COLO829 (cell line): Measurements from ENCODE around the gene COL18A1.

Source experiments
- DNase-seq: peaks from one replicate; pipeline ENCODE4 v3.0.0; 2012; ENCODE audit warnings: low spot score

Gene COL18A1

DNA sequence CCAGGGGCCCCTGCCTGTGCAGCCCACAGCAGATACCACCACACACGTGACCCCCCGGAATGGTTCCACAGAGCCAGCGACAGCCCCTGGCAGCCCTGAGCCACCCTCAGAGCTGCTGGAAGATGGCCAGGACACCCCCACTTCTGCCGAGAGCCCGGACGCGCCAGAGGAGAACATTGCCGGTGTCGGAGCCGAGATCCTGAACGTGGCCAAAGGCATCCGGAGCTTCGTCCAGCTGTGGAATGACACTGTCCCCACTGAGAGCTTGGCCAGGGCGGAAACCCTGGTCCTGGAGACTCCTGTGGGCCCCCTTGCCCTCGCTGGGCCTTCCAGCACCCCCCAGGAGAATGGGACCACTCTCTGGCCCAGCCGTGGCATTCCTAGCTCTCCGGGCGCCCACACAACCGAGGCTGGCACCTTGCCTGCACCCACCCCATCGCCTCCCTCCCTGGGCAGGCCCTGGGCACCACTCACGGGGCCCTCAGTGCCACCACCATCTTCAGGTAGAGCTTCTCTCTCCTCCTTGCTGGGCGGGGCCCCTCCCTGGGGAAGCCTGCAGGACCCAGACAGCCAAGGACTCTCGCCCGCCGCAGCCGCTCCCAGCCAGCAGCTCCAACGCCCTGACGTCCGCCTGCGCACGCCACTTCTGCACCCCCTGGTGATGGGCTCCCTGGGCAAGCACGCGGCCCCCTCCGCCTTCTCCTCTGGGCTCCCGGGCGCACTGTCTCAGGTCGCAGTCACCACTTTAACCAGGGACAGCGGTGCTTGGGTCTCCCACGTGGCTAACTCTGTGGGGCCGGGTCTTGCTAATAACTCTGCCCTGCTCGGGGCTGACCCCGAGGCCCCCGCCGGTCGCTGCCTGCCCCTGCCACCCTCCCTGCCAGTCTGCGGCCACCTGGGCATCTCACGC lies 51.0 kb downstream of the COL18A1 start:
- no peak for DNase-seq

DNA sequence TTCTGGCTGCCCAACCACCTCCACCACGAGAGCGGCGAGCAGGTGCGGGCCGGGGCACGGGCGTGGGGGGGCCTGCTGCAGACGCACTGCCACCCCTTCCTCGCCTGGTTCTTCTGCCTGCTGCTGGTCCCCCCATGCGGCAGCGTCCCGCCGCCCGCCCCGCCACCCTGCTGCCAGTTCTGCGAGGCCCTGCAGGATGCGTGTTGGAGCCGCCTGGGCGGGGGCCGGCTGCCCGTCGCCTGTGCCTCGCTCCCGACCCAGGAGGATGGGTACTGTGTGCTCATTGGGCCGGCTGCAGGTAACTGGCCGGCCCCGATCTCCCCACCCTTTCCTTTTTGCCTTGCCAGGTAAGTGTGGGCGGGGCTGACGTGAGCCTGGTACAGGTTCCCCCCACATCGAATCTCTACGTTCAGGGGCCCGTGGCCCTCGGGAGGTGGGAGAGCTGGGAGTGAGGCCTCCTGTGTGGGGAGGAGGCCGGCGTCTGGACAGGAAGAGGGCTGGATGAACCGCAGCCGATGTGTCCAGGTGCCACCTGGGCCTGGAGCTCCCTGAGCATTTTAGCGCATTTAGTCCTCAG lies 51.7 kb downstream of the COL18A1 start:
- DNase-seq: no peak

DNA sequence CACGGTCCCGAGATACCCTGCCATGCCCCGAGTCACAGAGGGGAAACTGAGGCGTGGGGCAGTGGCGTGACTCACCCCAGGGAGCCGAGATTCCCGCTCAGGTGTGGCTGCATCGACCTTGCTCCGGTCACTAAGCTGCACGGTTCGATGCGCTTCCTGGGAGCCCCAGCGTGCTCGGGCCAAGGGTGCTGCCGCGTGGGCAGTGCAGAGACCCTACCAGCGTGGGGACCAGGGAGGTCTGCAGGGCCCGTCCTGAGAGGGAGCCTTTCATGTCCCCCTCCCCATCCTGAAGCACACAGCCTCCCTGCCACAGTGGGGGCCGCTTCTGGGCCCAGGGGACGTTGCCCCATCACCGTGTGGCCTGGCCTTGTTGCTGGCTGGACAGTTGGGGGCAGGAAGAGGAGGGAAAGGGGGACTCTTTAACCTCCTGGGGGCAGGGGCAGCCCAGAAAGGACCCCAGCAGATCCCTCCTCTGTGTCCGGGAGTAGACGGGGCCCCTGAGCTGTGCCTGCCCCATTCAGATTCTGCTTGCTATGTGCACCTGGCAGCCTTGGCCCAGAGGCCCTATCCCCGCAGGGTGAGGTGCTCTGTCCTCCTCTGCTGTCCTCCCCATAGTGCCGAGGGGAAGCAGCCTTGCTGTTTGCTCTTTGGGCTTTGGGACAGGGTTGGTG lies 52.3 kb downstream of the COL18A1 start:
- DNase-seq: no peak

DNA sequence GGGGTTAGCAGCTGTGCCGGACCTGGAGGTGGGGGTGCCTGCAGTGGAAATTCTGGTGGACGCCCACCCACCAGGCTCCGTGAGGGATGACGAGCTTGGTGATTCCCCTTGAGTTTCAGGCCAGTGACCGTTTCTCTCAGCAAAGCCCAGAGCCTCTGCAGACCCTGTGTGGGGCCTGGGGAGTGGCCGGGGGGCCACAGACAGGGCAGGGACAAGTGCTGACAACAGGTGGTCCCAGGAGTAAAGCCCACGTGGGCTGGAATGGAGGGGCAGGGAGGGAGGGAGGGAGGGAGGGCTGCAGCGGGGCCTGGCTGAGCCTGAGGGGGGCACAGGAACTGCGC lies 52.8 kb downstream of the COL18A1 start:
- no peak for DNase-seq

DNA sequence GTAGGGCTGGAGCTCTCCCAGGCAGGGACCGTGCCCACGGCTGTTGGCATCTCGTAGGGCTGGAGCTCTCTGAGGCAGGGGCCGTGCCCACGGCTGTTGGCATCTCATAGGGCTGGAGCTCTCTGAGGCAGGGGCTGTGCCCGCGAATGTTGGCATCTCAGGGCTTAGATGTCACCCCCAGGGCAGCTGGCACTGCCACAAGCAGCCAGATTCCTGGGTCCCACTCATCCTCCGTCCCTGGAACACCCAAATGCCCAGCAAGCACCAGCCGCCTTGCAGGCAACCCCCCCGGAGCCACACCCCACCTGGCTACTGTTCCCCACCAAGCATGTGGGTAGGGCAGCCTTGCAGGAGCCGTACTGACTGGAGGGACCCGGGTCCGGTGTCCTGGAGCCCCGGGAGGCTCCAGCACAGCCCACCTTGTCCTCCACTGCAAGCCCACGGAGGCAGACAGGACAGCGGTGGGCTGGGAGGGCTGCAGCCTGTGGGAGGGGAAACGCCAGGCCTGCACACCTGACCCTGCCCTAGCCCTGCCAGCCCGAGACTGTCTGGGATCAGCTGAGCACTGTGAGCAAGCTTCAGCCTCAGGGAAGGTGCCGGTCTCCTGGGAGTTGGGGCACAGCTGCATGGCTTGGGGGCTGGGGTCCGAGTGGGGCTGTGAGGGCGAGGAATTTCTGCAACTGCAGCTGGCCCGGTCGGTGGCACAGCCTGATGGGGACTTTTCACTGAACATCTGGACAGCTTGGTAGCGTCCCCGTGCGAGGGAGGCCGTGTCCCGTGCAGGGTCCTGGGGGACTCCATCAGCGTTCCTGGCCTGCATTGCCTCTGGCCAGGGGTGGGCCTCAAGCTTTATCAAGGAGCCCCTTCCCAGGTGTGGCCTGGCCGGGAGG lies 53.6 kb downstream of the COL18A1 start:
- DNase-seq: no peak

DNA sequence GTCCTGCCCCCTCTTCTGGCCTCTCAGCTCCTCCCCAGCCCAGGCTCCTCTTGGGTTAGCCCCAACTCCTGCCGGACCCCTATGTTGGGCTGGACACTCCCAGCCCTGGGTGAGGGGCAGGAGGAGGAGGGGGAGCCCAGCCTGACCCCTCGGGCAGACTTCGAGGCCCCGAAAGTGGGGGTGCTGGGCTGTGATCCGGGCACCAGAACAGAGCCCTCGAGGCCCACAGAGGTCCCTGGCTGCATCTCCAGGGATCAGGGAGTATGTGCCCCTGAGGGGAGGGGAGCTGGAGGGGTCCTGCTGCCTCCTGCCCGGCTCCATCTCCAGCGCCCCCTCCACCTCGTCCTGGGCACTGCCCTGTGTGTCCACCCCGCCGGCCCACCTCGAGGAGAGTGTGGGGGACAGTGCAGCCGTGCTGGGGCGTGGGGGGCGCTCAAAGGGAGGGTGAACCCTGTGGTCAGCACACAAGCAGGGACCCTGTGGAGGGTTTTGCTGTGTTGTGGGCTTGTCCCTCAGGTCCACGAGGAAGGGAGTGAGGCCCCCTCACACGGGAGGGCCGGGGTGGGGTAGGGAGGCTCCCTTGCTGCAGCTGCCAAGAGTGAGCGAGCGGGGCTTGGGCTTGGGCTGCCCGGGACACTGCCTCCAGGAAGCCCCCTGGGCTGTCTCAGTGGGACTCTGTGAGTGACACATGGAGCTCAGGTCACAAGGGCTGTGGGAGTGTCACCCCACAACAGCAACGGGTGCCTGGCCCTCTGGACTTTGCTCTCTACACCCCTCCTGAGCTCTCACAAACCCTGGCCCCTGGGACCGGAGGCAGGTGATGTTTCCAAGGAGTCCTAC lies 54.4 kb downstream of the COL18A1 start:
- no peak for DNase-seq

DNA sequence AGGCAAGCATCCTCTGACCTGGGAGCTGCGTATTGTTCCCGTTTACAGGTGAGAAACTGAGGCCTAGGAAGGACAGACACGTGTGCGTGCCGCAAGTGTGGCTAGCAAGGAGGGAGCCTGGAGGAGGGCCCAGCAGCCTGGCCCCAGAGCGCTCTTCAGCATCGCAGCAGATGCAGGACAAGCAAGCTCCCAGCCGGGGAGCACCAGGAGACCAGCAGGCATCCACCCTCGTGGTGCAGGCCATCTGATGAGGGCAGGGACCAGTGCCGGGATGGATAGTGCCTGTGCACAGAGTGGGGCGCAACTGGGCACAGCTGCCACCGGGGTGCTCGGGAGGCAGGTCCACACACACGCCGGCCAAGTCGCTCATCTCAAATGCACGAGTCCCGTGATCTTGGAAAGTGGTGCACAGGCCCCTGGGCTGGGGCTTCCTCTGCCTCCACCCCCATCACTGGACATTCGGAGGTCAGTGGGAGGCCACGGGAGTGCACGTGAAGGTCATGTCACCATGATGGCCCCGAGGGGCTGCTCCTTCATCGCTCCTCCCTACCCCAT lies 55.1 kb downstream of the COL18A1 start:
- DNase-seq: no peak

DNA sequence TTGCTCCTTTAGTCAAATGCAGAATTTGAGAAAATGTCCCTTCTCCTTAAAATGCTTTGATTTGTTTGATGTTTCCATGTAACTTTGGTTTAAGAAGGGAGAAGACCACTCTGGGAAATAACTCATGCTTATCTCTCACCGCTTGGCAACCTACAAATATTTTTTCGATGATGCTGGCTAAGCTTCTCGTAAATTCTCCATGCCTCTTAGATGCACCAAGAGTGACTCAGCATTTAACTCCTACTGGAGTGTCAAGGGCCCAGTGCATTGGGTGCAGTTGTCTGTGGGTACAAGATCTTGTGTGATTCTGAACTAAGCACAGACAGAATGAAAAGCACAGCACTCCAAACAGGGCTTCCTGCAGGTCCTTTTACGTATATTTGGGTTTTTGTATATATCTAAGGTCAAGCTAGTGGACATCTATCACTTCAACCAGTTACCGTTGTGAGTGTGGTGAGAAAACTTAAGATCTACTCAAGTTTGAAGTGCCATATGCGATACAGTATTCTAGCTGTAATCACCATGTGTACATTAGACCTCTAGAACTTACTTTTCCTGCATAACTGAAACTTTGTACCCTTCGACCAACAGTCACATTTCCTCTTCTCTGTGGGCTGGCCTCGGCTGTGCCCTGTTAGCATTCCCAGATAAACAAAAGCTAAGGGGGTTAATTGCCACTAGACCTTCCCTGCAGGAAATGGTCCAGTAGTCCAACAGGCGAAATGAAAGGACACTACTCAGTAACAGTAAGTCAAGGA lies 55.8 kb downstream of the COL18A1 start:
- DNase-seq: no peak

DNA sequence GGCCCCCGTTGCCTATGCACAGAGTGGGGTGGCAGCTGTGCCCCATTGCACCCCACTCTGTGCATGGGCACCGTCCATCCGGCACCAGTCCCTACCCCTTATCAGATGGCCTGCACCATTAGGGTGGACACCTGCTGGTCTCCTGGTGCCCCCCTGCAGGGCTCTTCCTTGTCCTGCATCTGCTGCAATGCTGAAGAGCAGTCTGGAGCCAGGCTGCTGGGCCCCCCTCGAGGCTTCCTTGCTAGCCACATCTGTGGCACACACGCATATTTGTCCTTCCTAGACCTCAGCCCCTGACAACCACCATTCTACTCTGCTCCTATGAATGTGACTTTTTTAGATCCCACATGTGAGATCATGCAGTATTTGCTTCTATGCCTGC lies 56.4 kb downstream of the COL18A1 start:
- no peak for DNase-seq

DNA sequence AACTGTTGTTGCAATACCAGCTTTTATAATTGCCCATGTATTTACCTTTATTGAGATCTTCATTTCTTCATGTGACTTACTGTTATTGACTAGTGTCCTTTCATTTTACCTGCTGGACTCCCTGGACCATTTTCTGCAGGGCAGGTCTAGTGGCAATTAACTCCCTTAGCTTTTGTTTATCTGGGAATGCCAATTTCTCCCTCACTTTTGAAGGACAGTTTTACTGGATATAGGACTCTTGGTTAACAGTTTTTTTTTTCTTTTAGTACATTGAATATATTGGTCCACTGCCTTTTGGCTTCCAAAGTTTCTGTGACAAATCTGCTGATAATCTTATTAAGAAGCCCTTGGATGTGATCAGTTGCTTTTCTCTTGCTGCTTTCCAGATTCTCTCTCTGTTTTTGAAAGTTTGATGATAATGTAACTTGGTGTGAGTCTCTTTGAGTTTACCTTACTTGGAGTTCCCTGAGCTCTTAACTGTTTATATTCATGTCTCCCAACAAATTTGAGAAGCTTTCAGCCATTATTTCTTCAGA lies 56.9 kb downstream of the COL18A1 start:
- no peak for DNase-seq

DNA sequence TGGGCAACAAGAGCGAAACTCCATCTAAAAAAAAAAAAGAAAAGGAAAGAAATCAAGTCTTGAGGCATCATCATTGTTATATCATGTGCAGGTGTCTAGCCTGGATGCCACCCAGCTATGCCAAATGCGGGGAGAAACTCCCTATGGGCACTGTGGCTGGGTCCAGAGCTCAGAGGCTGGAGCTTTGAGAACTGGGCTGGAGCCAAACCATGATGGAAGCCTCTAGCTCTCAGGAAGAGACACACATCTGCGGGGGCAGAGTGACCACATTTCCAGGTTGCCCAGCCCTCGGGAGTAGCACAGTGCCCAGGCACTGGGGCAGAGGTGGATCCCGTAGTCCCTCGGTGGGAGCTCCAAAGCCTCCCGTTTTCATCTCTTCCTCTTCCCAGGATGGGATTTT lies 58.9 kb downstream of the COL18A1 start:
- DNase-seq: no peak

DNA sequence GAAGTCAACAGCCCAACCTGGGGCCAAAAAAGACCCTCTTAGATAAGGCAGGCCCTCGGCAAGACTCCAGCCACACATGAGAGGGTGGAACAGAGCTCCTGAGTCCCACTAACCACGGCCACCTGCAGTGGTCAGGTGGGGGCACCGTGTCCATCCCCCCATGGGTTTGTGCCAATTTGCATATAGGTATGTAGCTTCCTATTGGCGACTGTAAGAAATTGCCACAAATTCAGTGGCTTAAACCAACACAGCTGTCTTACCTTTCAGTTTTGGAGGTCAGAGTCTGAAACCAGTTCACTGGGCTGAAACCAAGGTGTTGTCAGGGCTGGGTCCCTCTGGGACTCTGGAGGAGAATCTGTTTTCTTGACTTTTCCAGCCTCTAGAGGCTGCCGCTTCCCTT lies 59.3 kb downstream of the COL18A1 start:
- DNase-seq: no peak

DNA sequence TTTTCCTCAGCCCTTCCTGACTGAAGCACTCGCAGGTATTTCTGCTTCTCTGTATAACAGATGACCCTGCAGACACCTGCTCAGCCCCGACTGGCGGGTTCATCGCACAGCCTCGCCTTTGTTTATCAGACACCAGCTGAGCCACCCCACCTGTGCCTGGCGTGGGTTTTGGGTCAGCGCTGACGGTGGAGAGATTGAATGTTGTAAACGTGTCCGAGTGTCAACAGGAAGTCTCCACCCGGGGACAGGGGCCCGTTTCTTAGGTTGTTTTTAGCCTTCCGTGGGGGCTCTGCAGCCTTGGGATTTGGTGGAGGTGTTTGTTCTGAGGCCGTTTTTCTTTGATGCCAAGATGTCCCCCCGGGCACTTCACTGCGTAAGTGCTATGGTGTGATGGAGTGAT lies 60.1 kb downstream of the COL18A1 start:
- no peak for DNase-seq

DNA sequence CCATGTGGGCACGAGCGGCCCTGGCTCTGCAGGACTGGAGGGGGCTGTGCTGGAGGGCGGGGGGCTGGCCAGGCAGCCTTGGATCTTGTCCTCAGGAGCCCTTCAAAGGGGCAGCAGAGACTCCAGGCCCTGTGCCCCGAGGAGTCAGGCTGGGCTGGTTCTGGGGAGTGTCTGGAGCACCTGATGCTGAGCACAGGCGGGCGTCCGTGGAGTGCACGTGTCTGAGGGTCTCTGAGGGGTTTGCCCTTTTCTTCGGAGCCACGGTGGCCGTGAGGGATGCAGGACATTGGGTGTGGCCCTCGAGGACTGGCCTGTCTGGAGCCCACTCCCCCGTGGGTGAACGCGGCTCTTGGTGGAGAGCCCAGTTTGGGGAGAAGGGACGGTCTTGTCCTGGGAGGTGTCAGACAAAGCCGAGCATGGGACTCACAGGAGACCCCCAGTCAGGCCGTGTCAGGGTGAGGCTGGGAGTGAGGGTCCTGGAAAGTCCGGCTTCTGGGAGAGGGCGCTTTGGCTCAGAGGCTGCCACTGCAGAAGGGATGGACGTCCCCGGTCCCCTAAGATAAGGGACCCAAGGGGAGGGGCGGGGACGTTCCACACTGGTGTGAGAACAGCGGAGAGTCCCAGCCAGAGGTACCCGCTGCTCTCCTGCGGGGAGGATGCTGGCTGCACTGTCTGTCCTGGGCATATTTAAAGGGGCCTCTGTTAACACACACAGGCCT lies 60.8 kb downstream of the COL18A1 start:
- DNase-seq: no peak

DNA sequence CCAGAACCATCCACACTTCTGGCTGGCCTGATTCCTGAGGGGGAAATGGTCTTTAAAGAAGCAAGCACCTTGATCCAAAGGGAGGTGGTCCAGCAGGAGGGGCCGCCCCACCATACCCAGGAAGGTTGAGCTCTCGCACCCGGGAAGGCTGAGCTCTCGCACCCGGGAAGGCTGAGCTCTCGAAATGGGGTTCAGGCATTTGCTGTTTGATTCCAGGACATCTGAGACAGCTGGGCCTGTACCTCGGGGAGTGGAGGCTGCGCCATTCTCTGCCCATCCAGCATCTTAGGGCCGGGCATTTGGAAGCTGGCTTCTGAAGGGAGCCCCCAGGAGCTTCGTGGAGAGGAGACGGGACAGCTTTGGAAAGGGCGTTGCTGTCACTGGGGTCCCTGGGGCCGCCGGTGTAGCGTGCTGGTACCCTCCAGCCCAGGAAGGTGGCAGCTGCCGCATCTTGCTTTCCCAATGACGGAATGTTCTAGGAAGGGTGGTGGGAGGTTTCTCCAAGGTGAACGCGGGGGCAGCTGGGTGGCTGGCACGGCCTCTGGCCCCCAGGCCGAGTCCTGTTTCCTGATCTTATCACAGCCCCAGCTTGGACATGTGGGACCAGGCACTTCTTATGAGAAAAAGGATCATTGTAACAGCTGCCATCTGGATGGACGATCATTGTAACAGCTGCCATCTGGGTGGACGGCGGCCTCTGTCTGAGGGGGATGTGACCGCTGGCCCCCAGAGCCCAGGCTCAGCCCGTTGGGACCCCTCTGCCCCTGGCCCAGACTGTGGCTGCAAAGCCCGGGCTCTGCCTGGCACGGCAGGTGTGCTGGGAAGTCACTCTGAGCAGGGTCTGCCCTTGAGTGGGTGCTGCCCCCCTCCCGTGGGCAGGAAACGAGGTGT lies 61.6 kb downstream of the COL18A1 start:
- no peak for DNase-seq

DNA sequence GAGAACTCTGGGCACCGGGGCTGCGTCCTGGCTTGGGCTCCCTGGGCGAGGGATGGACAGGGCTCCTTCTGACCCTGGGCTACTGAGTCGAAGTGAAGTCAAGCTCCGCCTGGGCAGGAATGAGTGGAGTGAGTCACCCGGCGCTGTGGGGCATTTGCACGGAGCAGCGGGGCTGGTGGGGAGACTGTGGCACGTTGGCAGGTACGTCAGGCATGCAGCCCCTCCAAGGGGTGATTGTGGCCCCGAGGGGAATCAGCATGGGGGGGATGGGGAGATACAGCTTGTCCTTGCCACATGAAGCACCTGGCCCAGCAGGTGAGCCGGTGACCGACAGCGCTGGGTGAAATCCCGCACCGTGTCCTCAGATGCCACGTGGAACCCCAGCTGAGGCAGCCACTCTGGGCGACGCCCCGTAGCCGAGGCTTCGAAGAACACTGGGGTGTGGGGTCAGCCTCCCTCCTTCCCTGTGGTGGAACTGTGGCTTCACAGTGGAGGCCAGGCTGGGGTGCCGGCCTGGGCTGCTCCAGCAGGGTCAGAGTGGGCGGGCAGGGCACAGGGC lies 62.3 kb downstream of the COL18A1 start:
- no peak for DNase-seq

DNA sequence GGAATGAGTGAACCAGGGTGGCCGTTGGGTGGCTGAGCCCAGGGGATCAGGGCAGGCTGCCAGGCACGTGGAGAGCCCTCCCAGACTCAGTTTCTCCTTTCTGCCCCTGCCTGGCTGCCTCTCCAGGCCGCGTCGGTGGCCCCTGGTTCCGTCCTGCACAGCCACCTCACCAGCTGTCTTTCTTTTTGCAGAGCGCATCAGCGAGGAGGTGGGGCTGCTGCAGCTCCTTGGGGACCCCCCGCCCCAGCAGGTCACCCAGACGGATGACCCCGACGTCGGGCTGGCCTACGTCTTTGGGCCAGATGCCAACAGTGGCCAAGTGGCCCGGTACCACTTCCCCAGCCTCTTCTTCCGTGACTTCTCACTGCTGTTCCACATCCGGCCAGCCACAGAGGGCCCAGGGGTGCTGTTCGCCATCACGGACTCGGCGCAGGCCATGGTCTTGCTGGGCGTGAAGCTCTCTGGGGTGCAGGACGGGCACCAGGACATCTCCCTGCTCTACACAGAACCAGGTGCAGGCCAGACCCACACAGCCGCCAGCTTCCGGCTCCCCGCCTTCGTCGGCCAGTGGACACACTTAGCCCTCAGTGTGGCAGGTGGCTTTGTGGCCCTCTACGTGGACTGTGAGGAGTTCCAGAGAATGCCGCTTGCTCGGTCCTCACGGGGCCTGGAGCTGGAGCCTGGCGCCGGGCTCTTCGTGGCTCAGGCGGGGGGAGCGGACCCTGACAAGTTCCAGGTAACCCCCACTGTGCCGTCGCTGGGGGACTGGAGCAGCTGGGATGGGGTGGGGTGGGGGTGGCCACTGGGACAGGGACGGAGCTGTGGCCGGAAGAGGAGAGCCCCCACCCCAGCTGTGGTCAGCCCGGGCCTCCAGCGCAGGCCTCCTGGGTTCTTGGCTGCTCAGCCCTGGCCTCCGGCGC lies 63.3 kb downstream of the COL18A1 start:
- DNase-seq: no peak
